ENCODE results near the gene DPEP3. TPM values are rescaled to one million over a fixed set of nuclear protein-coding genes. Genes with fewer than 3 reads are reported as not detected.
A peak's percentile ranks its signal among the peaks of the same experiment; 100 is the strongest.

DPEP3 gene
- polyA plus RNA-seq, 3 donors, result 0.20 to 1.8 (median 0.25) TPM

GRCh38 chr16:67935101-67935401 lies 45.2 kb downstream of the DPEP3 start:
- Histone ChIP-seq H3K36me3 (replicated peaks in 1 of 2; ENCODE audit: control insufficient read depth in 1 of 2, insufficient read depth in 2 of 2, low read length in 2 of 2) (peaks cover 40 to 50% of the 10 kb centered on the region in 2 donors), H3K79me2 (ENCODE audit: insufficient read depth, low read length) (peaks cover 30% of the 10 kb centered on the region), H3K27me3 (ENCODE audit: control insufficient read depth in 2 of 2, insufficient read depth in 2 of 2, low read length in 2 of 2) (no peaks in the 10 kb centered on the region), H3K4me1 (ENCODE audit: control insufficient read depth in 1 of 2, insufficient read depth in 2 of 2, low read length in 2 of 2) (peaks cover 25 to 36% of the 10 kb centered on the region in 2 donors), H3K4me2 (replicated peaks; ENCODE audit: extremely low read depth, low read length, poor library complexity, severe bottlenecking) (peak overlapping the region; percentile 75), H2AFZ (ENCODE audit: insufficient read depth, low read depth, low read length, poor library complexity, severe bottlenecking) (no peak overlapping the region), H3K27ac (ENCODE audit: low read depth in 1 of 2, low read length in 2 of 2) (peak overlapping the region; percentile 41 to 93), H3K9me3 (replicated peaks in 1 of 2; ENCODE audit: control insufficient read depth in 1 of 2, insufficient read depth in 1 of 2, low read length in 2 of 2) (no peaks in the 10 kb centered on the region), H3K4me3 (replicated peaks in 1 of 3; ENCODE audit: low read depth in 2 of 3, low read length in 3 of 3) (peak overlapping the region in 2 of 3 experiments; percentile 90 to 93), H4K20me1 (ENCODE audit: insufficient read depth, low read length) (peaks cover 59% of the 10 kb centered on the region), H3K9ac (ENCODE audit: insufficient read depth, low read length, poor library complexity, severe bottlenecking) (no peak overlapping the region)
- Mint-ChIP-seq H3K27me3 (ENCODE audit: low read depth in 3 of 3) (peaks cover 0 to 2% (median 0%) of the 10 kb centered on the region in 3 donors), H3K27ac (peak overlapping the region in 6 of 7 donors; percentile 91 to 98 (median 96)), H3K36me3 (peaks cover 36 to 65% of the 10 kb centered on the region in 2 donors), H3K4me3 (peak overlapping the region; percentile 98 to 99), H3K9me3 (peaks cover 0 to 1% (median 0%) of the 10 kb centered on the region in 7 donors), H3K4me1 (peaks cover 32% of the 10 kb centered on the region)
- no peak for TF ChIP-seq CTCF (IDR thresholded peaks at IDR 0.05)
- intact Hi-C loops (cut with micrococcal nuclease), result loop anchor here (5.0 to 10.0 kb wide), 5 partner anchors 43 to 128 kb away; partner anchors contain the start of genes EDC4 (in 1 of the 2), PSKH1 (in 1 of the 2), RANBP10 (in 1 of the 2) and TSNAXIP1 (in 1 of the 2)
- 93% methylated on average over 13 of the region's 13 CpGs for WGBS (ENCODE audit: insufficient coverage)
- no peak for DNase-seq

GRCh38 chr16:67934306-67935100 lies 45.8 kb downstream of the DPEP3 start:
- Histone ChIP-seq H3K79me2 (ENCODE audit: insufficient read depth, low read length) (peaks cover 30% of the 10 kb centered on the region), H3K27ac (ENCODE audit: low read depth in 1 of 2, low read length in 2 of 2) (peak overlapping the region in 1 of 2 donors; percentile 93), H2AFZ (ENCODE audit: insufficient read depth, low read depth, low read length, poor library complexity, severe bottlenecking) (no peak overlapping the region), H3K36me3 (replicated peaks in 1 of 2; ENCODE audit: control insufficient read depth in 1 of 2, insufficient read depth in 2 of 2, low read length in 2 of 2) (peaks cover 45 to 56% of the 10 kb centered on the region in 2 donors), H4K20me1 (ENCODE audit: insufficient read depth, low read length) (peaks cover 58% of the 10 kb centered on the region), H3K9me3 (replicated peaks in 1 of 2; ENCODE audit: control insufficient read depth in 1 of 2, insufficient read depth in 1 of 2, low read length in 2 of 2) (no peaks in the 10 kb centered on the region), H3K4me3 (replicated peaks in 1 of 3; ENCODE audit: low read depth in 2 of 3, low read length in 3 of 3) (peak overlapping the region in 1 of 3 experiments; percentile 90), H3K9ac (ENCODE audit: insufficient read depth, low read length, poor library complexity, severe bottlenecking) (no peak overlapping the region), H3K27me3 (ENCODE audit: control insufficient read depth in 2 of 2, insufficient read depth in 2 of 2, low read length in 2 of 2) (no peaks in the 10 kb centered on the region), H3K4me2 (replicated peaks; ENCODE audit: extremely low read depth, low read length, poor library complexity, severe bottlenecking) (no peak overlapping the region), H3K4me1 (ENCODE audit: control insufficient read depth in 1 of 2, insufficient read depth in 2 of 2, low read length in 2 of 2) (peaks cover 22 to 32% of the 10 kb centered on the region in 2 donors)
- H3K9me3 Mint-ChIP-seq, result peaks cover 0 to 1% (median 0%) of the 10 kb centered on the region in 7 donors
- intact Hi-C loops (cut with micrococcal nuclease), result loop anchor here (5.0 to 10.0 kb wide), 6 partner anchors 37 to 127 kb away; partner anchors contain the start of genes EDC4 (in 1 of the 2), PSKH1 (in 1 of the 2), RANBP10 (in 1 of the 2) and TSNAXIP1 (in 1 of the 2)
- peaks cover 28% of the 10 kb centered on the region for H3K4me1 Mint-ChIP-seq
- TF ChIP-seq CTCF (IDR thresholded peaks at IDR 0.05), result no peak
- peaks cover 41 to 67% of the 10 kb centered on the region in 2 donors for H3K36me3 Mint-ChIP-seq
- H3K27me3 Mint-ChIP-seq (ENCODE audit: low read depth in 3 of 3), result peaks cover 0 to 2% (median 0%) of the 10 kb centered on the region in 3 donors
- H3K4me3 Mint-ChIP-seq, result no peak overlapping the region
- DNase-seq, result no peak
- peak overlapping the region in 6 of 7 donors; percentile 6 to 98 (median 68) for H3K27ac Mint-ChIP-seq
- 92% methylated on average over 12 of the region's 13 CpGs for WGBS (ENCODE audit: insufficient coverage)

All from CD14-positive monocyte (primary cell).